Measurements from ENCODE around the gene NUP37. TPM values are rescaled to one million over a fixed set of nuclear protein-coding genes. Genes with fewer than 3 reads are reported as not detected.

NUP37 gene
- total and polyA plus RNA-seq, 2 of the 8 experiments (the other 6 are each of a cell fraction or from before 2014, with no cell fraction given) = 53.5 to 71.0 TPM

DNA sequence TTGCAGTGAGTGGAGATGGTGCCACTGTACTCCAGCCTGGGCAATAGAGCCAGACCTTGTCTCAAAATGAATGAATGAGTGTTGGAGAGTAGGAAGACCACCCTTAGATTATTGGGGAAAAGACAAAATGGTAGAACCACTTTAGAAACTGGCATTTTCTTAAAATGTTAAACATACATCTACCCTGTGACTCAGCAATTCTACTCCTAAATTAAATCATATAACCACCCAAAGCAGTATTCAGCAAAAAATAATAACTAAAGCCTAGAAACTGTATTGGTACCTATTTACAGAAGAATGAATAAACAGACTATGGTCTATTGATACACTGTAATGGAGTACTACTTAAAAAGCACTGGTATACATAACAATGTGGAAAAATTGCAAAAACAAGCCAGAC, 9.1 kb downstream of the NUP37 start:
- Histone ChIP-seq H3K4me3 (ENCODE audit: extremely low read depth in 1 of 4, insufficient read depth in 2 of 4, low read depth in 3 of 4, low read length in 4 of 4) (no peak overlapping the region), H3K23me2 (ENCODE audit: low read depth, low read length) (no peaks in the 10 kb centered on the region), H3K27ac (ENCODE audit: low read depth, low read length) (no peak overlapping the region), H4K91ac (replicated peaks; ENCODE audit: insufficient read length, low read length) (no peak overlapping the region), H3K4me1 (replicated peaks in 1 of 4; ENCODE audit: control insufficient read depth in 3 of 4, insufficient read depth in 4 of 4, low read length in 3 of 4) (no peaks in the 10 kb centered on the region; a peak in 1 of 7 replicates), H3K79me1 (ENCODE audit: low read depth, low read length) (no peaks in the 10 kb centered on the region), H3K14ac (ENCODE audit: insufficient read length) (no peak overlapping the region), H2BK12ac (ENCODE audit: low read depth, low read length) (no peak overlapping the region), H2BK20ac (ENCODE audit: low read length) (no peak overlapping the region), H3K9ac (replicated peaks in 1 of 4; ENCODE audit: extremely low read depth in 1 of 4, low read depth in 3 of 4, low read length in 3 of 4) (no peak overlapping the region), H3K79me2 (ENCODE audit: control insufficient read depth in 1 of 2, insufficient read depth in 2 of 2, low read length in 2 of 2) (no peaks in the 10 kb centered on the region), H3K4ac (replicated peaks; ENCODE audit: insufficient read length, low read depth, low read length) (no peak overlapping the region), H2BK5ac (ENCODE audit: low read depth, low read length) (no peak overlapping the region), H3K23ac (ENCODE audit: insufficient read length) (no peak overlapping the region), H3K27me3 (replicated peaks in 1 of 4; ENCODE audit: control insufficient read depth in 3 of 4, extremely low read depth in 1 of 4, insufficient read depth in 3 of 4, low read length in 3 of 4) (no peaks in the 10 kb centered on the region), H3K56ac (replicated peaks; ENCODE audit: insufficient read length, low read depth, low read length) (no peak overlapping the region), H4K20me1 (replicated peaks in 1 of 2; ENCODE audit: control insufficient read depth in 1 of 2, insufficient read depth in 2 of 2, low read length in 2 of 2) (no peaks in the 10 kb centered on the region), H2BK120ac (replicated peaks; ENCODE audit: low read depth, low read length) (no peak overlapping the region), H2AFZ (ENCODE audit: low read length) (no peak overlapping the region), H2BK15ac (ENCODE audit: low read length) (no peak overlapping the region), H3K36me3 (ENCODE audit: control insufficient read depth in 2 of 4, insufficient read depth in 4 of 4, low read length in 3 of 4) (peaks cover 6 to 53% (median 32%) of the 10 kb centered on the region in 4 experiments; a peak in 7 of 8 replicates), H4K8ac (ENCODE audit: extremely low read depth, insufficient read depth, low read length) (no peak overlapping the region), H3K4me2 (ENCODE audit: insufficient read depth in 1 of 2, low read depth in 2 of 2, low read length in 2 of 2) (no peak overlapping the region), H3K9me3 (ENCODE audit: insufficient read depth in 2 of 2, low read depth in 1 of 2, low read length in 1 of 2) (peaks cover 3 to 6% of the 10 kb centered on the region in 2 experiments; a peak in 2 of 4 replicates), H2AK5ac (ENCODE audit: low read depth, low read length) (no peak overlapping the region), H3K18ac (ENCODE audit: extremely low read depth, low read length) (no peak overlapping the region), H4K5ac (ENCODE audit: insufficient read length, low read depth, low read length) (no peak overlapping the region)
- DNase-seq (ENCODE audit: low read depth in 1 of 2, low spot score in 2 of 2) (no peak), FAIRE-seq (no peak)
- ChIA-PET POLR2A (ENCODE audit: partially characterized antibody) (interaction anchor here (1.0 kb wide), 1 partner anchor 9 kb away, joined by 4 read pairs; the partner anchor contains the start of genes NUP37 and PARPBP), CTCF (ENCODE audit: partially characterized antibody) (interaction anchor here (1.4 kb wide), 1 partner anchor 15 kb away, joined by 4 read pairs; no protein-coding TSS in a partner anchor)
- no peak for TF ChIP-seq RBBP5 (IDR thresholded peaks at IDR 0.05; ENCODE audit: borderline replicate concordance, low read depth, low read length)
- TF ChIP-seq EZH2 (IDR thresholded peaks at IDR 0.05; ENCODE audit: low read depth, low read length, severe bottlenecking) = no peak
- TF ChIP-seq GTF2F1 (IDR thresholded peaks at IDR 0.05; ENCODE audit: borderline replicate concordance, low read depth, low read length) = no peak
- no peak for TF ChIP-seq ZNF274 (IDR thresholded peaks at IDR 0.05; ENCODE audit: borderline replicate concordance, extremely low read depth, low read length)
